K562 (cell line): ENCODE data around the gene COA6. TPM values are rescaled to one million over a fixed set of nuclear protein-coding genes. Genes with fewer than 3 reads are reported as not detected.
A peak's percentile ranks its signal among the peaks of the same experiment; 100 is the strongest.

Experiments used
- ATF4 ChIP-seq: fragments of 450-650 bp; formaldehyde crosslinking; IDR thresholded peaks from 2 replicates; pipeline ENCODE4 v1.4.0; 2022; ENCODE audit warnings: mild to moderate bottlenecking, moderate library complexity
- BMI1 ChIP-seq: fragments of 150-350 bp; IDR thresholded peaks from 2 replicates; pipeline ENCODE4 v1.6.1; 2014; ENCODE audit warnings: low read length
- DIDO1 ChIP-seq: fragments of 450-650 bp; IDR thresholded peaks from 2 replicates; pipeline ENCODE4 v1.6.1; 2016; ENCODE audit warnings: low read depth, missing biosample characterization, missing genetic modification characterization
- DPF2 ChIP-seq: fragments of 450-650 bp; IDR thresholded peaks from 2 replicates; pipeline ENCODE4 v1.6.1; 2016
- ERF ChIP-seq: fragments of 450-650 bp; formaldehyde crosslinking; IDR thresholded peaks from 2 replicates; pipeline ENCODE4 v1.4.0; 2020; ENCODE audit warnings: mild to moderate bottlenecking, mixed read lengths
- ETV1 ChIP-seq: fragments of 450-650 bp; conservative IDR thresholded peaks from 2 replicates; pipeline ENCODE4 v1.6.1; 2016; ENCODE audit warnings: missing genetic modification characterization, control low read depth, low read depth, missing compliant biosample characterization
- GTF2A2 ChIP-seq: IDR thresholded peaks from 2 replicates; pipeline ENCODE4 v1.6.1; 2016; ENCODE audit warnings: mild to moderate bottlenecking, missing genetic modification characterization, missing compliant biosample characterization
- HDAC8 ChIP-seq: fragments of 450-650 bp; IDR thresholded peaks from 2 replicates; pipeline ENCODE4 v1.6.1; 2016; ENCODE audit warnings: mild to moderate bottlenecking, missing genetic modification characterization, moderate library complexity, missing compliant biosample characterization
- JUNB ChIP-seq: fragments of 450-650 bp; formaldehyde crosslinking; conservative IDR thresholded peaks from 2 replicates; pipeline ENCODE4 v1.4.0; 2020; ENCODE audit warnings: mild to moderate bottlenecking
- MAFK ChIP-seq: IDR thresholded peaks from 2 replicates; pipeline ENCODE4 v1.6.1; 2011; ENCODE audit warnings: low read length, improper control_type of control experiment
- NFIC ChIP-seq: fragments of 450-650 bp; IDR thresholded peaks from 2 replicates; pipeline ENCODE4 v1.6.1; 2017; ENCODE audit warnings: mild to moderate bottlenecking, inconsistent platforms
- PCBP2 ChIP-seq: fragments of 200-400 bp; formaldehyde crosslinking; IDR thresholded peaks from 2 replicates; pipeline ENCODE4 v1.6.1; 2018; ENCODE audit warnings: low read length, low read depth, mild to moderate bottlenecking, moderate library complexity; ENCODE audit not compliant: poor library complexity, severe bottlenecking
- PKNOX1 ChIP-seq: fragments of 450-650 bp; IDR thresholded peaks from 2 replicates; pipeline ENCODE4 v1.6.1; 2016
- SNAPC5 ChIP-seq: fragments of 250-450 bp; sonication (Bioruptor Pico); IDR thresholded peaks from 2 replicates; pipeline ENCODE4 v1.8.0; 2021; ENCODE audit warnings: moderate library complexity, mild to moderate bottlenecking, inconsistent platforms
- TEAD4 ChIP-seq, 2 experiments: sonication (generic) in 1 of 2; formaldehyde crosslinking in 1 of 2; IDR thresholded peaks; 2 replicates each; pipeline versions ENCODE4 v1.6.1 to v1.8.0; 2012 to 2022; ENCODE audit warnings: borderline replicate concordance in 1 of 2, inconsistent platforms in 1 of 2, low read length in 1 of 2, mild to moderate bottlenecking in 1 of 2, missing genetic modification reagents in 1 of 2
- ZNF124 ChIP-seq: sonication (generic); formaldehyde crosslinking; IDR thresholded peaks from 2 replicates; pipeline ENCODE4 v1.8.1; 2022; ENCODE audit warnings: missing genetic modification reagents
- ZNF384 ChIP-seq: IDR thresholded peaks from 2 replicates; pipeline ENCODE4 v1.6.1; 2012; ENCODE audit warnings: low read depth, low read length, improper control_type of control experiment
- ZNF592 ChIP-seq: fragments of 450-650 bp; IDR thresholded peaks from 2 replicates; pipeline ENCODE4 v1.6.1; 2017; ENCODE audit warnings: antibody characterized with exemption, mild to moderate bottlenecking
- ZNF639 ChIP-seq, 2 experiments: fragments of 200-800 bp in 1 of 2; sonication (Bioruptor generic) in 1 of 2; sonication (generic) in 1 of 2; formaldehyde crosslinking in 1 of 2; IDR thresholded peaks in 1 of 2; conservative IDR thresholded peaks in 1 of 2; 2 replicates each; pipeline versions ENCODE4 v1.5.0 to v1.6.1; 2016 to 2020; ENCODE audit warnings: missing compliant biosample characterization in 1 of 2, missing genetic modification characterization in 1 of 2, missing genetic modification reagents in 1 of 2
- ZNF644 ChIP-seq: fragments of 200-800 bp; sonication (Bioruptor generic); IDR thresholded peaks from 2 replicates; pipeline ENCODE4 v1.6.1; 2016; ENCODE audit warnings: low read depth, missing genetic modification characterization, missing compliant biosample characterization
- ZNF699 ChIP-seq: fragments of 250-450 bp; sonication (Bioruptor Pico); IDR thresholded peaks from 2 replicates; pipeline ENCODE4 v1.8.0; 2021; ENCODE audit warnings: mild to moderate bottlenecking, moderate library complexity; ENCODE audit not compliant: insufficient replicate concordance
- polyA plus RNA-seq, 8 experiments: library from polyadenylated mRNA; depleted of rRNA in 4 of 8; stranded (reverse) in 5 of 8; unstranded in 3 of 8; fragments of >200 nt; fragmentation: Nextera tagmentation in 2 of 8; fragmentation: Illumina TruSeq in 1 of 8; extraction: Ambion mirVana in 2 of 8; extraction: Trizol in 1 of 8; gene quantifications; 2 replicates each; pipeline versions ENCODE4 v1.2.1 to v1.2.3, GENCODE V29; 2011 to 2014; ENCODE audit warnings: inconsistent platforms in 1 of 8, missing spikeins in 1 of 8
- total RNA-seq, 7 experiments: library from RNA; depleted of rRNA in 6 of 7; stranded (reverse); fragments of >200 nt in 6 of 7; fragmentation: Illumina TruSeq in 2 of 7; extraction: Trizol in 2 of 7; gene quantifications; 2 replicates each; pipeline versions ENCODE4 v1.2.1 to v1.2.3, GENCODE V29; 2011 to 2021; ENCODE audit warnings: low replicate concordance in 1 of 7

The COA6 gene
- total and polyA plus RNA-seq, 9 of the 15 experiments (the other 6 are each of a cell fraction or from before 2014, with no cell fraction given), result 77.7 to 187 (median 134) TPM

GRCh38 chr1:234361102-234361603 is 12.1 kb upstream of the COA6 start (continued):
- TF ChIP-seq ZNF592, result peak; percentile 97
- TF ChIP-seq NFIC, result no peak
- TF ChIP-seq DPF2, result peak; percentile 76; the same call in 1 of the 2 replicates
- peak; percentile 78; the same call in 1 of the 2 replicates for TF ChIP-seq GTF2A2 (tag)
- 0 out of 2 replicates have a peak, but pooled peaks have one; percentile 12 for TF ChIP-seq ERF (CRISPR knock-in tag)
- no peak for TF ChIP-seq BMI1
- TF ChIP-seq MAFK, result no peak
- TF ChIP-seq ATF4 (CRISPR knock-in tag), result peak; percentile 55
- peak; percentile 87; the same call in 1 of the 2 replicates for TF ChIP-seq HDAC8
- peak; percentile 85 for TF ChIP-seq ETV1 (tag)
- TF ChIP-seq TEAD4 (IDR thresholded peaks at IDR 0.05; ENCODE audit: low read length), result peak; percentile 62
- no peak for TF ChIP-seq TEAD4 (CRISPR knock-in tag; IDR thresholded peaks at IDR 0.05; ENCODE audit: borderline replicate concordance)
- no peak for TF ChIP-seq ZNF384
- no peak for TF ChIP-seq PCBP2
- peak; percentile 39; the same call in 1 of the 2 replicates for TF ChIP-seq PKNOX1
- TF ChIP-seq DIDO1 (tag), result peak; percentile 39; the same call in 1 of the 2 replicates
- peak; percentile 85 for TF ChIP-seq ZNF644
- no peak for TF ChIP-seq ZNF699 (CRISPR knock-in tag)
- TF ChIP-seq JUNB (CRISPR knock-in tag), result no peak
- no peak for TF ChIP-seq ZNF124 (CRISPR knock-in tag)
- TF ChIP-seq SNAPC5 (CRISPR knock-in tag), result no peak
- peak in 1 of 2 experiments; percentile 93; a peak in 2 of 4 replicates for TF ChIP-seq ZNF639 (CRISPR knock-in tag; conservative IDR thresholded peaks at IDR 0.05 in 1 of 2, IDR thresholded peaks at IDR 0.05 in 1 of 2)
